NCI-H2227 (cell line): ENCODE measurements around the gene BCL7C.
A peak's percentile ranks its signal among the peaks of the same experiment; 100 is the strongest.
"Not testable (repeated sequence)": the region's sequence is repeated elsewhere in the genome, so short reads cannot be mapped to it uniquely, and the experiment has no call there.

ENCODE experiments used
- DNase-seq: peaks from one replicate; lab custom pipeline; 2025; ENCODE audit not compliant: unreplicated experiment; lab: John Stamatoyannopoulos, UW

The BCL7C gene

GRCh38 chr16:30893744-30894539 is at the start of gene BCL7C:
BCL7C (minus strand) TSS chr16:30894077; CDS start chr16:30893944, 133 bp downstream.
- peak; percentile 95 for DNase-seq

- DNase-seq = no peak
These were observed 48.5 kb upstream of the BCL7C start for GRCh38 chr16:30942426-30942806.

- DNase-seq = peak; percentile 80
These were observed 47.9 kb upstream of the BCL7C start for GRCh38 chr16:30941600-30942425.

- DNase-seq = not testable (repeated sequence)
These were observed 45.7 kb upstream of the BCL7C start for GRCh38 chr16:30939571-30939970.

- no peak for DNase-seq
These were observed 43.8 kb upstream of the BCL7C start for GRCh38 chr16:30937692-30938091.

GRCh38 chr16:30934827-30935557 is 41.1 kb upstream of the BCL7C start:
- DNase-seq = peak; percentile 67

GRCh38 chr16:30931068-30931650 is 37.3 kb upstream of the BCL7C start:
- no peak for DNase-seq

- no peak for DNase-seq
These were observed 36.3 kb upstream of the BCL7C start for GRCh38 chr16:30930160-30930571.

- DNase-seq = no peak
These were observed 35.3 kb upstream of the BCL7C start for GRCh38 chr16:30929167-30929566.

- DNase-seq = no peak
These were observed 34.5 kb upstream of the BCL7C start for GRCh38 chr16:30928390-30928789.

GRCh38 chr16:30927789-30928378 is 34.0 kb upstream of the BCL7C start:
- peak; percentile 98 for DNase-seq

- DNase-seq = no peak
These were observed 33.3 kb upstream of the BCL7C start for GRCh38 chr16:30926937-30927788.

GRCh38 chr16:30925995-30926811 is 32.3 kb upstream of the BCL7C start:
- DNase-seq = no peak

- no peak for DNase-seq
These were observed 31.7 kb upstream of the BCL7C start for GRCh38 chr16:30925632-30925987.

- DNase-seq = no peak
These were observed 31.2 kb upstream of the BCL7C start for GRCh38 chr16:30924913-30925631.

- DNase-seq = peak; percentile 55
These were observed 30.4 kb upstream of the BCL7C start for GRCh38 chr16:30924076-30924912.

- peak; percentile 83 for DNase-seq
These were observed 29.7 kb upstream of the BCL7C start, which contains the start of gene FBXL19 for GRCh38 chr16:30923554-30924075. FBXL19 (plus strand) TSS chr16:30923572; CDS start chr16:30925755, 2,183 bp downstream.
